Stimulated activated CD8-positive, alpha-beta memory T cell treated with anti-CD3 and anti-CD28 coated beads, Interleukin-4, amount 100 ng/mL, for 48 hours (primary cell): ENCODE results near the gene C11orf24.
A peak's percentile ranks its signal among the peaks of the same experiment; 100 is the strongest.
"Not testable (repeated sequence)": the region's sequence is repeated elsewhere in the genome, so short reads cannot be mapped to it uniquely, and the experiment has no call there.

ENCODE experiments used
- DNase-seq: peaks from one replicate; pipeline ENCODE4 v3.0.0-alpha.2; 2020

Gene C11orf24

GRCh38 chr11:68298659-68299516 is 27.1 kb upstream of the C11orf24 start:
- no peak for DNase-seq

- DNase-seq = peak; percentile 88
Observed at GRCh38 chr11:68297812-68298658, 26.3 kb upstream of the C11orf24 start.

DNA sequence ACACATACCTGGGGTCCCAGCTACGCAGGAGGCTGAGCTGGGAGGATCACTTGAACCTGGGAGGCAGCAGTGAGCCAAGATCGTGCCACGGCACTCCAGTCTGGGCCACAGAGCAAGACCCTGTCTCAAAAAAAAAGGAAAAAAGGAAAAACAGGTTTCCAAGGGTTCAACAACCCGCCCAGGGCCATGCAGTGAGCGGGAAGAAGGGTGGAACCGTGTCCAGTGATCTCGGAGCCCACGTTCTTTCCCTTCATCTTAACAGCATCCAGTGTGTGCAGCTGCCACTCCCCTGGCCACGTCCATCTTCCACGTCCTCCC is 25.7 kb upstream of the C11orf24 start:
- DNase-seq = no peak

GRCh38 chr11:68297052-68297378 is 25.2 kb upstream of the C11orf24 start:
- no peak for DNase-seq

GRCh38 chr11:68296344-68297051 is 24.7 kb upstream of the C11orf24 start:
- DNase-seq = no peak

DNA sequence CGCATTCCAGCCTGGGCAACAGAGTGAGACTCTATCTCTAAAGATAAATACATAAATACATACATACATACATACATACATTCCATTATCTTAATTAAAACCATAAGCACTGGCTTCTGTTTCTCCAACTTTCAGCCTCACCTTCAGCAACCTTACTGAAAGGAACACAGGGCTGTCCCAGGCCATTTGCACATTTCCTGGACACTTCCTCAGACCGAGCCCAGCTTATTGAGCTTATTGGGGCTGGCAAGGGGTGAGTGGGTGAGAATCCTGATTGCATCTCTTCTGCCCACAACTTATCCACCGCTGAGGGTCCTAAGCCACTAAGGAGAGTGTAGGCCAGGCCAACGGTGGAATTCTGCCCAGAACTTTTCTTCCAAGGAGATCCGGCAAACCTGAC is 24.2 kb upstream of the C11orf24 start:
- no peak for DNase-seq

DNA sequence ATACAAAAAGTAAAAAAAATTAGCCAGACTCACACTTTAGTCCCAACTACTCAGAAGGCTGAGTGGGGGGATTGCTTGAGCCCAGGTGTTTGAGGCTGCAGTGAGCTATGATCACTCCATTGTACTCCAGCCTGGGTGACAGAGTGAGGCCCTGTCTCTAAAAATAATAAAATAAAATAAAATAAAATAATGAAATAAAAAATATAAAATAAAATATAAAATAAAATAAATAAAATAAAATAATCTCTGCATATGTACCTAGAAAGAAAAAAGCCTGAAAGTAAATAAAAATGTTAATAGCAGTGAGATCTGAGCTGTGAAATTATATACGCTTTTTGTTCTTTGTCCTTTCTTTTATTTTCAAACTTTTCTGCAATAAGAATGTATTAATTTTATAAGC is 23.5 kb upstream of the C11orf24 start:
- no peak for DNase-seq

DNA sequence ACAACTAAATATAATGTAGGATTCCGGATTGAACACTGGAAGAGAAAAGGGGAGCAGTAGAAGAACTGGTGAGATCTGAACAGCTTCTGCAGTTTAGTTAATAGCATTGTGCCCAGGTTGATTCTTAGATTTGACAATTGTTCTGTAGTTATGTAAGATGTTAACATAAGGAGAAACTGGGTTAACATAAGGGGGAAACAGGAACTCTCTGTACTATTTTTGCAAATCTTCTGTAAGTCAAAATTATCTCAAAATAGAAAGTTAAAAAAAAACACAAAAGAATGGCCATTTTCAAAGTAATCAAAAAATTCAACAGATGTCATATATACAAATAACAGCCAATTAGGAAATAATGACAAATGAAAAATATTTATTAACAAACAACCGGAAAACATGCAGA is 21.9 kb upstream of the C11orf24 start:
- DNase-seq = no peak

DNA sequence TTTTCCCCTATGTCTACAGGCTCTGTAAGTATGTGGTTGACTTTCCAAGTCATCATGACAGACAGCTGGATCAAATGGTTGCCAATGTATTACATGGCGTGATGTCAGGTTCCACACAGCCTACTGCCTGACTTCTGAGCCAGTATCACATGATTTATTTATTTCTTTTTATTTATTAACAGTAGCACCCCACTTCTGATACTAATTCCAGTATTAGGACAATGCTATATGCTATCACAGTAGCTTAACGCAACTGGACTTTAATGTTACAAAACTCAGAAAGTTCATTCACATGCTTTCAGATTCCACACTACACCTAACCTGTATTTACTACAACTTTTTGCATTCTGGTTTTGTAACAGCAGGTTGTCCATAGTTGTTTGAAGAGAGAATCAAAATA is 17.7 kb upstream of the C11orf24 start:
- no peak for DNase-seq

GRCh38 chr11:68287419-68287818 is 15.6 kb upstream of the C11orf24 start:
- no peak for DNase-seq

DNA sequence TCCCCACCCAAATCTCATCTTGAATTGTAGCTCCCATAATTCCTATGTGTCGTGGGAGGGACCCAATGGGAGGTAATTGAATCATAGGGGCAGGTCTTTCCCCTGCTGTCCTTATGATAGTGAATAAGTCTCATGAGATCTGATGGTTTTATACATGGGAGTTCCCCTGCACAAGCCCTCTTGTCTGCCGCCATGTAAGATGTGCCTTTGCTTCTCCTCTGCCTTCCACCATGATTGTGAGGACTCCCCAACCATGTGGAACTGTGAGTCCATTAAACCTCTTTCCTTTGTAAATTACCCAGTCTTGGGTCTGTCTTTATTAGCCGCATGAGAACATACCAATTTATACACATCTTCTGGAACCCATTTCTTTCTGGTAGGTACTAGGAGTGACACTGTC is 12.8 kb upstream of the C11orf24 start:
- not testable (repeated sequence) for DNase-seq

DNA sequence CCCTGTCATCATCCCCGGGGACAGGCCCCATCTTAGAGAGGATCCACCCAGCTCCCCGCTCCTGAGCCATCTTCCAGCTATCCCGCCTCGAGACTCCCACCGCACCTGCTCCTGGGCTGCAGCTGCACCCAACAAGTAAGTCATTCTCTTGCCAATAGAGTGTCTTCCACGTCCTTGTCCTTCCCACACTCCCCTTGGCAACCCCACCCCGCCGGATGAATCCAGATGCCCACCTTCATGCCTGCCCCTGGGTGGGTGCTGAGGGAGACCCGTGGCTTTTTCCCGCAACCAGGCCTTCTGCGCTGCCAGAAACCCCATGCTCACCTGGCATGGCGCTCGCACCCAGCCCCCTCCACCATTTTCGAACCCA is 11.1 kb upstream of the C11orf24 start:
- no peak for DNase-seq

DNA sequence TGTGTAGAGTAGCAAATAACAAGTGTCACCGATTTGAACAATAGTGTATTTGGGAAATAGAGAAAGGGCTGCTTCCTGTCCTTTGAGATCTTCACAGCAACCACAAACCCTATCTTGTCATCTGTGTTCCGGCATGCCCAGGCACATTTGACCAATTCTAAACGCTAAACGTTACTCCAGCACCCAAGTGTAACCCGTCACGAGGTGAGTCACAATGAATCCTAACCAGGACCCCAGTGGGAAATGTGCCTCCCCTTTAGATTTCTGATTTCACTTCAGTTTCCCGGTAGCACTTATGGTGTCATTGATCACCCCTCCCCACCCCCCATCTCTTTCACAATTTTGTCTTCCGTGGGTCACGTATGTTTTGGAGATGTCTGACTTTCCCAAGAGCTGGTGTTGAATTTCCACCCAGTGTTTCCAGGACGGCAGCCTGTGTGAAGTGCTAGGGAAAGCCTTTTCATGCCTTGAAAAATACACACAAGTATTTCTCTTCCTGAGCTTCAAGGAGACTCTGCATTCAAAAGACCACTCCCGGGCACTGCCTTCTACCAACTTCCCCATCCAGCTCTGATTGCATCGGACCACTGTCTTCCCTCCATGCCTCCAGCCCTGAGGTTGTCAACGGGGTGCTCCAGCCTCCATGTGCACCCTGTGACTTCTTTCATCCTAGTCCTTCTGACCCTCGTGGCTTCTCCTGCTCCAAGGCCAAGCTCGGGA is 10.5 kb upstream of the C11orf24 start:
- peak; percentile 68 for DNase-seq

GRCh38 chr11:68279676-68280075 is 7.9 kb upstream of the C11orf24 start:
- DNase-seq = no peak

- DNase-seq = no peak
Observed at GRCh38 chr11:68276861-68277260, 5.1 kb upstream of the C11orf24 start.

DNA sequence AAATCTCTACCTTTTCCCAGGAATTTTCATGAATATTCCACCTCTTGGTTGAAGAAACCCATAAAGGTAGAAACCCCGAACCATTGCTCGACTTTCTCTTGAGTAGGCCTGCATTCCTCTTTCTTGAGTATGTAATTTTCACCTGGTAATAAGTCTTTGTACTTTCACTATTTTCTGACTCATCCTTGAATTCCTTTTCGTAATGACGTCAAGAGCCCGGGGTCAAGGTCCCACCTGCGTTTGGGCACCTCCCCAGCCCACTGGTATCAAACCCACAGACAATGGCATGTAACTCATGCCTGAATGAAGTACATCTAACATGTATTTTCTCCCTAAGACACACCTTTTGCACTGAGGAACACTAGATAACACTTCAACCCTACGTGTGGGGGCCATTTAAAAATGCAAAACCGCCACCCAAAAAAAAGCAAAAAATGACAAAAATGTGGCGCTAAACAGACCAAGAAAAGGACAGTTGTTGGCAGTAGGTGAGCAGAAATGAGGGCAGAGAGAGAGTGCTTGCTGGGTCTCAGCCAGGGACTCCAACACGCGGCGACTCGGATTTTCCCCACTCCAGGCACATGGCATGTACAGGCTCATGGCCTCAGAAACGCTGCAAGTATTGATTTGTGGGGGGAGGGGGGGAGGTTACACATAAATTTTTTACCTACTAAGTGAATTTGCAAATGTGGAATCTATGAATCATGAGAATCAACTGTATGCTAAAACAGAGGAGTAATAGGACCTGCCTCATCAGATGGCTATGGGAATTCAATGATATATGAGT is 4.1 kb upstream of the C11orf24 start:
- DNase-seq = peak; percentile 55

GRCh38 chr11:68274306-68274705 is 2.5 kb upstream of the C11orf24 start:
- no peak for DNase-seq

DNA sequence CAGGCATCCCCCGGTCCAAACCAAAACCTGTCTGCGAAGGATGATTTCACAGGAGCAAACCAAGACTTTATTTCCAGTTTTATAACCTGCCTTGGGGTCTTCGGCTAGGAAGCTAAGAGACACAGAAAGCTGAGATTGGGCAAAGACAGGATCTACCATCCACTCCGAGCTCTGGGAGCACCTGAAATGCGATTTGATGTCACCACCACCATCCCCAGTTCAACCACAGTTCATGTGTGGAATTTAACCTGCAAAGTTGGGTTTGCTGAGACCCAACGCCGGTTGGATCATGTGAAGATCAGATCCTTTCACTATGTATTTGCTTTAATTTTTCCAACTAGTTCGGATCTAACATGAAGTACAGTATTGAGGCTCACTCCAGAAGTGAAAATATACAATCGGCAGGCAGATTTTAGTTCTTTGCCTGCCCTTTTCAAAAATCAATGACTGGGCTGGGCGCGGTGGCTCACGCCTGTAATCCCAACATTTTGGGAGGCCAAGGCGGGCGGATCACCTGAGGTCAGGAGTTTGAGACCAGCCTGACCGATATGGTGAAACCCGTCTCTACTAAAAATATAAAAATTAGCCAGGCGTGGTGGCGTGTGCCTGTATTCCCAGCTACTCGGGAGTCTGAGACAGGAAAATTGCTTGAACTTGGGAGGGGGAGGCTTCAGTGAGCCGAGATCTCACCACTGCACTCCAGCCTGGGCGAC is 1.4 kb upstream of the C11orf24 start:
- no peak for DNase-seq

DNA sequence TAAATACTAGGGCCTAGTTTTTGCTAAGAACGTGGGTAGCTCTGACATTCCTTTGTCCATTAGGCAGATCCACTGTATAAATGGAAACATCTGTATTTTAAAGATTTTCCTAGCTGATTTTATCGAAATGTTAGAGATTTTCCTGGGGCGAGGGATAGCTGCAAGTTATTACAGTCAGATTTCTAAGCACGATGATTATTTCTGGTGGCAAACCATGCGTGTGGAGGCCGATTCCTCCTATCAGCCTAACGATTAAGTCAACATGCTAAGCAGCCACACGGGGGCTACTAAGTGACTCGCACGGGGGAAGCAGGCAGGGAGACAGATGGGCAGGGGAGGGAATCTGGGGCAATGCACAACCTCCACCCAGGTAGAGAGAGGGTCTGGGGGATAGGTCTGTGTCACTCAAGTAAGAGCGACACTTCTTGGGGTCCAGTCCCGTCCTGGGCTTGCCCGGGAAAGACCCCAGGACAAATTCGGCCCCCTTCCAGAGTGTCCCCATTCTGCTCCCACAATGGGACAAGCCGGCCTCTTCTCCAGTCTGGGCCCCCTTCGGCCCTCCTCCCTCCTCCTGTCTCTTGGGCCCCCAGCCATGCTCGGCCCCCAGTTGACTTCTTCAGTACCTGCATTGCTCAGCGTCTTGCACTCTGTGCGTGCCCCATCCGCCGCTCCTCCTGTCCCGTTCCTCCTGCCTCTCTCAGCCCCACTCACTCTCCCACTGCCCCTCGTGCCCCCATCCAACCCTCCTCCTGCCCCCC is 571 bp downstream of the C11orf24 start:
- DNase-seq = peak; percentile 75

- no peak for DNase-seq
Observed at GRCh38 chr11:68270196-68271022, 1.4 kb downstream of the C11orf24 start.
